ENCODE measurements around the gene PGLYRP2.
"Not testable (repeated sequence)": the region's sequence is repeated elsewhere in the genome, so short reads cannot be mapped to it uniquely, and the experiment has no call there.

Gene PGLYRP2

GRCh38 chr19:15479391-15480345, at the start of gene PGLYRP2:
Gene PGLYRP2, minus strand, starts transcription at chr19:15479501. Its CDS starts 130 bp downstream, at chr19:15479371.
- no peak for DNase-seq (ENCODE audit: low read depth in 2 of 2)

DNA sequence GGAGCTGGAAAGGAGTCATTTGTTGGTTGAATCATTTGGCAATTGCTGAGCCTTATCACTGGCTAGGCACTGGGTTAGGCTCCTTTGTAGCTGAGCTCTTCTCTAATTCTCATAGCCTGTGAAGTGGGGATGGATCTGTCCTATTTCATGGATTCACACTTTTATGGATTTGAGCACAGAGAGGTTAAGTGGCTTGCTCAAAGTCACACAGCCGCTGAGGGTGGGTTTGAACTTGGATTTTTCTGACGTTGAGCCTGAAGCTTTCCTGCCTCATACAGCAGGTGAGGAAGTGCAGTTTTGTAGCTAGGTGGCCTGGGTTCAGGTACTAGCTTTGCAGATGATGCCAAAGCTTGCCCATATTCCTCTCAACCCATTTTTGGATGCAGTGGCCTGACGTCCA, 48.4 kb upstream of the PGLYRP2 start:
- no peak for DNase-seq (ENCODE audit: low read depth in 2 of 2)

DNA sequence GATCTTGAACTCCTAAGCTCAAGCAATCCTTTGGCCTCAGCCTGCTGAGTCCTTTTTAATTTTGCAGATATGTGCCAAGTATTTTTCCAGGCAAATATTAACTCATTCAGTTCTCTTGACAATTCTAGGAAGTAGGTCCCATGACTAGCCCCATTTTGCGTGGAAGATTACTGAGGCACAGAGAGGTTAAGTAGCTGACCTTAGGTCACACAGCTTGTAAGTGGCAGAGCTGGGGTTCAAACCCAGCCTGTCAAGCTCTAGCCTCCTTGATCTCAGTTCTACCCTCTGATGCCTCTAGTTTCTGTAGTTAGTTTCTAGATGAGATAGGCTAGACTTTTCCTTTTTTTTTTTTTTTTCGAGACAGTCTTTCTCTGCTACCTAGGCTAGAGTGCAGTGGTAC, 47.1 kb upstream of the PGLYRP2 start:
- no peak for DNase-seq (ENCODE audit: low read depth in 2 of 2)

DNA sequence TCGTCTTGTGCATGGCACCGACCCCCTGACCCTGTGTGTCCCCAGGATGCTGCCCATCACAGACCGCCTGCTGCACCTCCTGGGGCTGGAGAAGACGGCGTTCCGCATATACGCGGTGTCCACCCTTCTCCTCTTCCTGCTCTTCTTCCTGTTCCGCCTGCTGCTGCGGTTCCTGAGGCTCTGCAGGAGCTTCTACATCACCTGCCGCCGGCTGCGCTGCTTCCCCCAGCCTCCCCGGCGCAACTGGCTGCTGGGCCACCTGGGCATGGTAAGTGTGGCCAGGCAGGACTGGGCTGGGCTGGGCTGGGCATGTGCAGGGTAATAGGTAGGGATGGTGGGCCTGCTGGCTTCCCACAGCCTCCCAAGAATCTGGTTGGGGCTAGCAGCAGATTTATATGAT, 46.0 kb upstream of the PGLYRP2 start:
- DNase-seq (ENCODE audit: low read depth in 2 of 2): no peak

DNA sequence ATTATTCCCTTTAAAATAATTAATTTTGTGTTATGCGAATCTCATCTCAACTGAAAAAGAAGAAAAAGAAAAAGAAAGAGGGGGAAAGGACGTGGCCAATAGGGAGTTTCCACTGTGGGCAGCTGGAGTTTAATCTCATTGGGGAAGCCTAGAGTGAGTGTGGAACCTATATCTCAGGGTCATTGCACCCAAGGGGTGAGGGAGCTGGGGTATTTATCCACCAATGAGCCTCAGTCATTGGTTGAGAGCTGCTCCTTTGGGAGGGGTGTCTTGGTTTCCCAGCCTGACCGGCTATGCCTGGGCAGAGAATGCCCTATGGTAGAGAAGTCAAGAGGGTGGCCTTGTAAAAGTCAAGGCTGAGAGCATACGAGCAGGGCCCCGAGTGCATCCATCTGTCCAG, 45.5 kb upstream of the PGLYRP2 start:
- no peak for DNase-seq (ENCODE audit: low read depth in 2 of 2)

DNA sequence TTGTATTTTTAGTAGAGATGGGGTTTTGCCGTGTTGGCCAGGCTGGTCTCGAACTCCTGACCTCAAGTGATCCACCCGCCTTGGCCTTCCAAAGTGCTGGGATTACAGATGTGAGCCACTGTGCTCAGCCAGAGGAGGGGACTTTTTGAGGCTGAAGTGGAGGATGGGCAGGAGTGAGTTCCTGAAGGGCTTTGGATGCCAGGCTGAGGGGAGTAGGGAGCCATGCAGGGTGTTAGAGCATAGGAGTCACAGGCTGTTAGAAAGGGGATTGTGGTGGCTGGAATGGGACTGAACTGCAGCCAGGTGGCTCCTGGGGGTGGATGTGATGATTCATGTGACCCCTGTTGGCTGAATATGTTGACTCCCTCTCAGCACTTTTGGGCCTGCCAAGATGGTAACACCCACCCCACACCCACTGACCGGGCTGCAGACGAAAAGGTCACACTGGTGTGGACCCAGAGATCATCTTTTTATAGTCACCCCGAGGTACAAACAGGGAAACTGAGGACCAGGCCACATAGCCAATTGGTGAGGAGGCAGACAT, 40.2 kb upstream of the PGLYRP2 start:
- no peak for DNase-seq (ENCODE audit: low read depth in 2 of 2)

DNA sequence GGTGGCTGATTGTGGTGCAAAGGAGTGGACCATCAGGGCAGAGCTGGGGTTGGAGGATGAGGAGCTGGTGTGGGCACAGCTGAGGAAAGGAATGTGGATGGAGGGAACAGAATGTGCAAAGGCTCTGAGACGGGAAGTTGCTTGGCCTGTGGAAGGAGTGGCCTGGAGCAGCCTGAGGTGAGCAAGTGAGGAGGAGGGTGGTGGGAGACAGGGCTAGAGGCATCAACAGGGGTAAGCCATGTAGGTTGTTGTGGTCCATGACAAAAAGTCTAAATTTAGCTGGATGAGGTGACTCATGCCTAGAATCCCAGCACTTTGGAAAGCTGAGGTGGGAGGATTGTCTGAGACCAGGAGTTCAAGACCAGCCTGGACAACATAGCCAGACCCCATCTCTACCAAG, 38.5 kb upstream of the PGLYRP2 start:
- DNase-seq (ENCODE audit: low read depth in 2 of 2): no peak

DNA sequence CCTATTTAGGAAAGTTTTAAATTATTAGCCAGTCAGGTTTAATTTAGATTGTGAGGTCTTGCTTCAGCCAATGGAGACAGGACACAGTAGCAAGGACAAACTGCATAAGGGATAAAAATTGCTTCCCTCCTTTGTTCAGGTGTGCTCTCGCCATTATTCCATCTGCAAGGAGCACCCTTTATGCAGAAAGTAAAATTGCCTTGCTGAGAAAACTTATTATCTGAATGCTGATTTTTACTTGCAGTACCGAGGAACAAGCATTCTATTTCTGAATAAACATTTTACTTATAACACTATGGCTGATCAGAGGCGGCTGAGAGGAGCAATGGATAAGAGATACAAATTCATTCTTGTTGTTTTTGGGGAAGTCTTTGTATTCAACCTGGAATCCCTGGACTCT, 37.1 kb upstream of the PGLYRP2 start:
- DNase-seq (ENCODE audit: low read depth in 2 of 2): no peak

DNA sequence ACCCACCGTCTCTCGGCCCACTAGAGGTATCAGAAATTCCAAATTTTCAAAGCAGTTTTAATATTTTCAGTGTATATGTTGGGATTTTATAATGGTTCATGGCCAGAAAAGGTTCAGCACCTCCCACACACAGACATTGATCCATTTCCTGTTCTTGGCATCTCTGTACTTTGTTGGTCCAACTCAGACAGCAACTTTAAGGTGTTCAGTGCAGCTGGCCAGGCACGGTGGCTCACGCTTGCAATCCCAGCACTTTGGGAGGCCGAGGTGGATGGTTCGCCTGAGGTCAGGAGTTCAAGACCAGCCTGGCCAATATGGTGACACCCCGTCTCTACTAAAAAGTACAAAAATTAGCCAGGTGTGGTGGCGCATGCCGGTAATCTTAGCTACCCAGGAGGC, 35.9 kb upstream of the PGLYRP2 start:
- DNase-seq (ENCODE audit: low read depth in 2 of 2): not testable (repeated sequence)

DNA sequence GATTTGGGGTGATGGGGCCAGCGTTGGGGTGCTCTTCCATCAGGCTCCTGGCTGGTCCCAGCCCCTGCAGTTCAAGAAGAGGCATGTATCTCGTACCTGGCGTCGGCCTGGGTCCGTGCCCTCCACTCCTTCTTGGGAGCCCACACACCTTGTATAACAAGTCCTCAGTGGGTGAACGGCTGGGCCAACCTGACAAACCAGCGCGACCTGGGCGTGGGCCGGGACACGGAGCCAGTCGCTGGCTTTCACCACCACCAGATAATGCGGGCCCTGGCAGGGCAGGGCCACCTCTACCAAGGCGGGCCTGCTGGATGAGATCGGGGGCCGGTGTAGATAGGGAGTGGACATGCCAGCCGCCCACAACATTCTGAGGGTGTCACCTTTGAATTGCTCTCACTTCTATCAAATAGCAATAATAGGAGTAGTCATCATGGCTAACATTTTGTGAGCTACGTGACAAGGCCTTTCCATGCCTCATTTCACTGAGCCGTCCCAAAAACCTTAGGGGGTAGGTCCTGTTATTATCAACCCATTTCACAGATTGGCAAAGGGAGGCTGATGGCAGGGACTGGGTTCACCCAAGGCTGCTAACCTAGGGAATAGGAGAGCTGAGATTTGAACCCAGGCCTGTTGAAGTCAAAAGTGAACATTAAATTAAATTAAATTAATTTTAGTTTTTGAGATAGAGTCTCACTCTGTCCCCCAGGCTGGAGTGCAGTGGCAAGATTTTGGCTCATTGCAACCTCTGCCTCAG, 32.5 kb upstream of the PGLYRP2 start:
- no peak for DNase-seq (ENCODE audit: low read depth in 2 of 2)

DNA sequence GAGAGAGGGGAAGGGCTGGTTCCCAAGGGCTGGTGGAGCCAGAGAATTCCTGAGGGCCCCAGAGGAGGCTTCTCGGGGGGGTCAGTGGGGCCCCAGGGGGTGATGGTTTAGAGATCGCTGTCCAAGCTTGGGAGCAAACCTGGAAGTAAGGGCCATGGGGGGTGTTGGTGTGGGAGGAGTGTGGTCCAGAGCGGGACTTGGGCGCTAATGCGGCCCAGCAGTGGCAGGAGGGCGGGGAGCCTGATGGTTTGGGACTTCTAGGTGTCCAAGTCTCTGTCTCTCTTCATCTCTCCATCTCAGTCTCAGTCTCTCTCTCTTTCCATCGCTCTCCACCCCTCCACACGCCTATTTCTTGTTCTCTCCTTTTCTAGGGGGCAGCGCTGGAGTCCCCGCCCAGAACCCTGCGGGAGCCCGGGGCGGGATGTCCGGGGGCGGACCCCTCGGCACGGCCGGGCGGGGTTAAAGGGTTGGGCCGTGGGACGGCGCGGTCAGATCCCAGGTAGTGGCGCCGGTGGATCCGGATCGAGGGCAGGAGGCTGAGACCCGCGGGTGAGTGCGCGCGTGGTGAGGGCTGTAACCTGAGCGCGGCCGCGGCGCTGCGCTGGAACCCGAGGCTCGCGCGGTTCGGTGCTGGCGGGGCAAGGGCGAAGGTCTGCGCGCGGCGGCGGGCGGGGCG, 28.9 kb upstream of the PGLYRP2 start, which contains the start of gene CYP4F22:
Gene CYP4F22, plus strand, starts transcription at position 491 of the 676 bp plus-strand sequence. CDS start 16,812 bp downstream, outside the sequence.
- DNase-seq (ENCODE audit: low read depth in 2 of 2): no peak

DNA sequence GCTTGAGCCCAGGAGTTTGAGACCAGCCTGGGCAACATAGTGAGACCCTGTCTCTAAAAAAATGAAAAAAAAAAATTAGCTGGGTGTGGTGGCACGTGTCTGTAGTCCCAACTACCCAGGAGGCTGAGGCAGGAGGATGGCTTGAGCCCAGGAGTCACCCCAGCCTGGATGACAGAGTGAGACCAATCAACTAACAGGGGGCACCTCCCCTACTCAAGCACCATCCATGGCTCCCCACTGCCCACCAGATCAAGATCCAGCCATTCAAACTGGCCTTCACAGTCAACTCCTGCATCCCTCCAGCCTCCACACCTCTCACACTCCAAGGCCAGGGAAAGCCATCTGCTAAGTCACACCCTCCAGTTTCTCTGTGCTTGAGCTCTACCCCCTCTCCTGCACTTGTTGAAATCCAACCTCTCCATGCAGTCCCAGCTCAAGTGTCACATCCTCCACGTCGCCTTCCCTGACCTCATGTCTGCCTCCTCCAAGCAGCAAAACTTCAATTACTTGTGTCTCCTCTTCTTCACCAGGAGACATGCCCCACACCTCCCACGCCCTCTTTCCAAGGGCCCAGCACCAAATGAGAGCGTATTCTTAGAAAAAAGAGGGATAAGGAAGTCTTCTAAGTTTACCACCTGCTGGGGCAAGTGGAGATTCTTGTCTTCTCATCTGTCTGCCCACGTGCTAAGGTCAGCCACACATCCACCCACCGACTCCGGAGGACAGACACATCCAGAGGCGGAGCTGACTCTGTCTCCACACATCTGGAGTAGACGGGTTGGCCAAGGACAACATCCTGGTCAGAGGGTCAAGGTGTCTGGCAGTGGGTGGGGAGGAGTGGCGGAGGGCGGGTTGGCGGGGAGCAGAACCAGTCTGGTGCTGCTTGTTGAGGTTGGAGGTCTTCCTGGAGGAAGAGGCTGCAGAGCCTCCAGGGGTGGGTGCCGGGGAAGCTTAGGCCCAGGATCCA, 28.1 kb upstream of the PGLYRP2 start:
- no peak for DNase-seq (ENCODE audit: low read depth in 2 of 2)

DNA sequence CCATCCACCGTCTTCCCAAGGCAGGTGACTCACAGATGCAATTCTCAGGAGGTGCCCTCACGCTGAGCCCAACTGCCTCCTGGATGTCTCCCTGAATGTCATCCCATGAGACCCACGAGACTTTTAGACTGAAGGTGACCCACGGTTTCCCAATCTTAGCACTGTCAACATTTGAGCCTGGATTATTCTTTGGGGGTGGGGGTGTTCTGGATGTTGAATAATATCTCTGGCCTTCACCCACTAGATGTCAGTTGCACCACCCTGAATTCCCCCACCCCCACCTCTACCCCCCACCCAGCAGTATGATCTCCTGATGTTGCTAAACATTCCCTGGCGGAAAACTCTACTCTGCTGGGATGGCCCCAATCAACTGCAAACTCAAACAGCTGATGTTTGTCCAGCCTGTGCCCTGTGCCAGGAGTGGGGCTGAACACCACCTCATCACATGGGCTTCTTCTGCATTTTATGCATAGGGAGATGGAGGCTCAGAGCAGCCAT, 26.8 kb upstream of the PGLYRP2 start:
- no peak for DNase-seq (ENCODE audit: low read depth in 2 of 2)

DNA sequence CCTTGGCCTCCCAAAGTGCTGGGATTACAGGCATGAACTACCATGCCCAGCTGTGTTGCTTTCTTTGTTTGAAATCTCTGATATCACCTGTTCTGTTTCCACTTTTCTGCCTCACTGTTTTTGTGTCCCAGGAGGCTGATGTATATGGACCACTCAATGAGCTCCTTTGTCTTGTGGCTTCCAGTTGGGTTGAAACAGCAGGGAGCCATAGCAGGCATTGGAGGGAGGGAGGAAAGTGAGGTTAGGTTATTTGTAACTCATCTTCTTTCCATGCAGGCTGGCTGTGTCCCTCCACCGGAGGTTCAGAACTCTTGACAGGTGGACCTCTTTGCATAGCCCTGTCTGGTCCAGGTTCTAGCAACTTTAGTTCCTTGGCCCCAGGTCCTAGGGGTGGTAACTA, 23.0 kb upstream of the PGLYRP2 start:
- no peak for DNase-seq (ENCODE audit: low read depth in 2 of 2)

DNA sequence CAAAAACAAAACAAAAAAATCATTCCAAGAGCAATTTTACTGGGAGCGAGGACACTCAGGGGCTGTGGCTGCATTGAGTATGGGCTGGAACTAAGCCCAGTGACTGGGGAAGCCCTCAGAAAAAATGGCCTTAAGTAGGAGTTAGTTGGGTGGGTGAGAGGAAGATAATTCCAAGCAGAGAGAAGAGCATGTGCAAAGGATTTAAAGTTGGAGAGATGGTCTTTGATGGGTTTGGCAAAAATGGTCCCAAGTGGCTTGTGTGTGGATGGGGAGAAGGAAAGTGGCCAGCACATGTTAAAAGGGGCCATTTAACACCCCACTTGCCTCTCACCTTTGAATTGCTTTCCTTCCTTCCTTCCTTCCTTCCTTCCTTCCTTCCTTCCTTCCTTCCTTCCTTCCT, 22.3 kb upstream of the PGLYRP2 start:
- DNase-seq (ENCODE audit: low read depth in 2 of 2): no peak

GRCh38 chr19:15498910-15499309, 19.6 kb upstream of the PGLYRP2 start:
- no peak for DNase-seq (ENCODE audit: low read depth in 2 of 2)

DNA sequence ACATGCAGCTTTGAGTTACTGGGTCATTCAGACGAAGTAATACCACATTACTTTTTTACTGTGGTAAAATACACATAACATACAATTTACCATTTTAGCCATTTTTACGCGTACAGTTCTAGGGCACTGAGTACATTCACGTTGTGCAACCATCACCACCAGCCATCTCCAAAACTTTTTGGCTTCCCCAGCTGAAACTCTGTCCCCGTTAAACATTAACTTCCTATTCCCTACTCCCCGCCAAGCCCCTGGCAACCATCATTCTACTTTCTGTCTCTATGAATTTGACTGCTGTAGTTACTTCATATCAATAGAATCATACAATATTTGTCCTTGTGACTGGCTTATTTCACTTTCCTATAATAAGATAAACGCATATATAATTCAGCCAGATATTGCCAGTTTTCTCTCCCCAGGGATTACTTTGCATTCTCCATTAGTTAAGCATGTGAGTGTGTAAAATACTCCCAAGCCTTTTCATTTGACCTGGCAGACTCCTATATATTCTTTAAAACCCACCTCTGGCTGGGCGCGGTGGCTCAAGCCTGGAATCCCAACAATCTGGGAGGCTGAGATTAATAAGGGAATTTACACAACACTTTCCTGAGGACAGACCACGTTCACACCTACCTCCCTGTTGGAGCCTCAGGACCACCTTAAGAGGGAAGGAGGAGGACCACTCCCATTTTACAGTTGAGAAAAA, 19.0 kb upstream of the PGLYRP2 start:
- no peak for DNase-seq (ENCODE audit: low read depth in 2 of 2)

DNA sequence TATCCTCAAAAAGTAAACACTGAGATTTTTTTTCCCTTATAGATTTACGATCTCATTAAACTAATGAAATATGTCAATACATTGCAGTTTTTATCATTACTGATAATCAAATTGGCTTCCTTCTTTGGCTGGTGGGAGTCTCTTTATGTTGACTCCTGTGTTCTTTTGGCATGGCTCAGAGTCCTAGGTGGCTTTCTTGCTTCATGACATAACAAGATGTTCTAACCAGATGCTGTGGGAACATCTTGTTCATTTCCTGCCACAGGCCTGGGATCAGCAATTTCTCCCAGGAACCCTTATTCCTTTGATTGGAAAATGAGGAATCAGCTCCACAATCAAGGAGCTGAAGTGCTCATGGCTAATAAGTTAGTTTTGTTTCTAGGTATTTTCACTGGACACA, 15.8 kb upstream of the PGLYRP2 start:
- no peak for DNase-seq (ENCODE audit: low read depth in 2 of 2)

DNA sequence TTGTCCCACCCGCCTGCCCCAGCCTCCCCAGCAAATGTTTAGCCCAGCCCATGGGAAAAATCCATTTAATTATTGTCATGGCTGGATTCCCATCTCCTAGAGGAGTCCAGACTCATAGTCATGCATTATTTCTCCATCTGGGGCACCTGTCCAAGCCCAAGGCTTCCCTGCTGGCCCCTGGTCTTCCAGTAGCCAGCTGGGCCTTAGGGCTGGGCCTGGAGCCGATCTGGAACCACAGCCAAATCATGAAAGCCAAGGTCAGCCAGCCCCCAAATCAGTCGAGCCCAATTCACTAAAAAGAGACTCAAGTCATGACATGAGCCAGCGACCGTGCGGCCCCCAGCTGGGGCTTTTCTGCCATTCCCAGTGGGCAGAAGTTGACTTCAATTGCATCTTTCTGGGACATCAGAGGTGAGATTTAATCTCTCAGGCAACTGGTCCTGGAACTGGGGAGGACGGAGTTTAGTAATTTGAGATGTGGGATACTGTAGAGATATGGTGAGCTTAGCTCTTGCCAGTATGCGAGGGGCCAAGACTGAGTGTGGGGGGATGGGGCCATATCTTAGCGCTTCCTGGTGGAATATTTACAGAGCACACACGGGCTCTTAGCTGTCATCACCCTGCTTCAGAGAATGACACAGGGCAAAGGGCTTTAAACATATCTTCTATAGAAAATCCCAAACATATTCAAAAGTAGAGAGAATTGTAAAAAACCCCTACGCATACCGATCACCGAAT, 9.4 kb upstream of the PGLYRP2 start:
- no peak for DNase-seq (ENCODE audit: low read depth in 2 of 2)
